Hepatic stellate cell (primary cell): ENCODE results near the gene CYP26B1.

Source experiments
- DNase-seq: peaks from one replicate; pipeline ENCODE4 v3.0.0; 2011; ENCODE audit warnings: low spot score

Gene CYP26B1

GRCh38 chr2:72082021-72082601 is 65.6 kb downstream of the CYP26B1 start:
- no peak for DNase-seq

- DNase-seq, result no peak
Measured at GRCh38 chr2:72081451-72081850, 66.2 kb downstream of the CYP26B1 start.

- DNase-seq, result no peak
Measured at GRCh38 chr2:72080286-72081145, 67.1 kb downstream of the CYP26B1 start.
